ENCODE data around the gene CDRT15.

The CDRT15 gene

DNA sequence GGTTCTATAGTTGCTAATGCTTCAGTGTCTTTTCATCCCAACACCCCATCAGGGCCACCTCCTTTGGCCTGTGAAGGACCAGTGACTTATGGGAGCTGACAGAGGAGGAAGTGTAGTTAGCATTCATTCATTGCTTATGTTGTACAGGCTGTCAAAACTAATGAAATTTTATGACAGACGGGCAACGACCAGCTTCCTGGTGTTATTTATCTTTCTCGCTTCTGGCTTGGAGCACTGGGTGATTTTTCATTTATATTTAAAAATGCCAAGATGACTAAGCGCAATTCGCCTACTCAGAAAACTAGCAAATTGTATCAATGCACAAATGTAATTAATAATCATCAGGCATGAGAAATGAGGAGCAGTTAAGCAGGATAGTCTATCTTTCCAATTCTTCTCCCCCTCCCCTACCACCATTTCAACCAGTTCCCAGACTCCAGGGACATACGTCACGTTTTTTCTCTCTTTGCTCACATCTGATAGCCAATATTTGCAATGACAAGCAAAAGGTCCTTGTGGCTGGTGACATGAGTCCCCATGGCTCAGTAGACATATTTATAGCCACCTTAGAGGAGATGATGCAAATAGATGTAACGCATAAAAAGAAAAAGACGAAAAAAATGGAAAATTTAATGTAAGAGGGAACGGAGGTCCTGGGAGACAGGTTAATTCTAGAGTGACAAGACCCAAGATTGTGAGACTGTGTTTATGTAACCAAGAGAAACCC, 11.2 kb downstream of the CDRT15 start:
- H3K4me3 ChIP-seq (replicated peaks; ENCODE audit: low read depth, low read length) = no peak overlapping the region
- TF ChIP-seq CTCF (IDR thresholded peaks at IDR 0.05; ENCODE audit: low read depth, low read length, missing control alignments) = no peak
- no peak for DNase-seq (ENCODE audit: extremely low read depth, low read depth)

DNA sequence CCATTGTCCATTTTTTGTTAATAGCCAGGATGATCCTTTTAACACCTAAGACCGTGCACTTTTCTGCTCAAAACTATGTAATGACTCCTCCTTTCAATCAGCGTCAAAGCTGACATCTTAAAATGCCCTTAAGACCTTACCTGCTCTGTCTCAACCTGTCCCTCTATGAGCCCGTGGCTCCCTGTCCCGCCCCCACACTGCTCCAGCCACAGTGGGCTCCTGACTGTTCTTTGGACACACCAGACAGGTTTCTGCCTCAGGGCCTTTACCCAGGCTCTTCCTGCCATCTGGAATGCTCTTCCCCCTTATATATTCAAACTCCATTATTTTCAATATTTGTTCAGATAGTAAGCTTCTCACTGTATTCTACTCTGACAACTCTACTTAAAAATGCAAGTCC, 14.1 kb downstream of the CDRT15 start:
- no peak overlapping the region for H3K4me3 ChIP-seq (replicated peaks; ENCODE audit: low read depth, low read length)
- no peak for DNase-seq (ENCODE audit: extremely low read depth, low read depth)
- no peak for TF ChIP-seq CTCF (IDR thresholded peaks at IDR 0.05; ENCODE audit: low read depth, low read length, missing control alignments)

DNA sequence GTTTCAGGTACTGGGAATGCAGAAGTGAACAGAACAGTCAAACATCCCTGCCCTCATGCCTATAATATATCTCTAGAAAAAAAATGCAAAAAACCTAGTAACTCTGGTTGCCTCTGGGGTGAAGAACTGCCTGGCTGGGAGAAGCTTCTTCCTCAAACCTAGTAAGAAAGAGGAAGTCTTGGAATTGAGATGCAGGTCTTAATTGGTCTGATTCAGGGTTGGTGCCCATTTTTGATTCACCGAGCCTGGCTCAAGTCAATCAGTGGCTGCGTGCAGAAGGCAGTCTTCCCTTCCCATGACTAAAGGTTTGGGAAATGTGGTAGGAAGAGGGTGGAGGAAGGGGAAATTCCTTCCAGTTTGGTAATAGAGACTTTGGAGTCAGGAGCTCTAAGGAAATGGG, 22.4 kb downstream of the CDRT15 start:
- no peak for TF ChIP-seq CTCF (IDR thresholded peaks at IDR 0.05; ENCODE audit: low read depth, low read length, missing control alignments)
- H3K4me3 ChIP-seq (replicated peaks; ENCODE audit: low read depth, low read length) = no peak overlapping the region
- no peak for DNase-seq (ENCODE audit: extremely low read depth, low read depth)

DNA sequence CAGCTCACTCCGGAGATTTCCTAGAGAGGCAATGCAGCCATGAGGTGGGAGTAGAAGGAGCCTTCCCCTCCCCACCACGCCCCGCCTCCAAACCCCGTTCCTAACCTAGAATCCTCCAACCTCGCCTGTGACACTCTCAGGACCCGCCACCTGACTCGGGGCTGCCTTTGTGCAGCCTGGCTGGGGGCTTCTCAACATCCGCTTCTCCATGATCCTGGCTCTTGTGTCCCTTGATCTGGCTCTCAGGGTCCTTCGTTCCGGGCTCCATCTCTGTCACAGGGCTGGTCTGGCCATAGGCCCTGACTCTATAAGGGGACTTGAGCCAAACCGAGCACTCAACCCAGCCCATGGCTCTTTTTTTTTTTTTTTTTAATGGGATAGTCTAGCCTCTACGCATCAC, 24.3 kb downstream of the CDRT15 start:
- no peak for DNase-seq (ENCODE audit: extremely low read depth, low read depth)
- no peak for TF ChIP-seq CTCF (IDR thresholded peaks at IDR 0.05; ENCODE audit: low read depth, low read length, missing control alignments)
- no peak overlapping the region for H3K4me3 ChIP-seq (replicated peaks; ENCODE audit: low read depth, low read length)

DNA sequence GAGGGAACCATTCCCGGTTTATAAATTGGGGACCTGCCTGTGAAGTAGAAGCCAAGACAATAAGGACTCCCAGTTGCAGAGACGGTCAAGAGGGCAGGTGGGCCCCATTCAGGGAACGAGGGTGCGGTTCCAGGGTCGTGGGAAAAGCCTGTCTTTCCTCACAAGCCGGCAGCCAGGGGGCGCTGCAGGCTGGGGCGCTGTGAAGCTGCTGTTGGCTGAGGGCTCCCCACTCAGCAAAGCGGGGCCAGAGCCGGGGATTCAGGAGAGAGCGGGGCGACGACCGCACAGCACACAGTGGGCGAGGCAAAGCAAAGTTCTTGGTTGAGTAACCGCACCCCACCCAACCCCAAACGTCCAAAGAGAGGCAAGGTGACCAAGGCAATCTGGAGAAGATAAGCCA, 24.9 kb downstream of the CDRT15 start:
- no peak overlapping the region for H3K4me3 ChIP-seq (replicated peaks; ENCODE audit: low read depth, low read length)
- peak; percentile 47 for TF ChIP-seq CTCF (IDR thresholded peaks at IDR 0.05; ENCODE audit: low read depth, low read length, missing control alignments)
- no peak for DNase-seq (ENCODE audit: extremely low read depth, low read depth)

DNA sequence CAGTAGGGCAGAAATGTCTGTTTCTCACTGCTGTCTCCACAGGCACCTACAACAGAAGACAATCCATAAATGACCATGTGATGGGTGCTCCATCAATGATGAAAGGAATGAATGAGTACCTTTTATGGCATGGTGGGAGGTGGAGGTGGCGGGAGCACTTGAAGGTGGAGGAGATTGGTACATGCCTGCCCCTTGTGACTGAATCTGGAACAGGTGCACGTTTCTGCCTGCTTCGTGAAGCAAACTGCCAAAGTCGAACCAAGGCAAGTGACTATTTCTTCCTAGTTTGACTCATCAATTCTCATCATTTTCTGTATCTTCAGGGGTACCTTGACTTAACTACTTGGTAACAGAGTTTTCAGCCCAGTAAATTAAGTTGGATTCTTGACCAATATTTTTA, 25.4 kb downstream of the CDRT15 start:
- no peak for DNase-seq (ENCODE audit: extremely low read depth, low read depth)
- no peak for TF ChIP-seq CTCF (IDR thresholded peaks at IDR 0.05; ENCODE audit: low read depth, low read length, missing control alignments)
- no peak overlapping the region for H3K4me3 ChIP-seq (replicated peaks; ENCODE audit: low read depth, low read length)

DNA sequence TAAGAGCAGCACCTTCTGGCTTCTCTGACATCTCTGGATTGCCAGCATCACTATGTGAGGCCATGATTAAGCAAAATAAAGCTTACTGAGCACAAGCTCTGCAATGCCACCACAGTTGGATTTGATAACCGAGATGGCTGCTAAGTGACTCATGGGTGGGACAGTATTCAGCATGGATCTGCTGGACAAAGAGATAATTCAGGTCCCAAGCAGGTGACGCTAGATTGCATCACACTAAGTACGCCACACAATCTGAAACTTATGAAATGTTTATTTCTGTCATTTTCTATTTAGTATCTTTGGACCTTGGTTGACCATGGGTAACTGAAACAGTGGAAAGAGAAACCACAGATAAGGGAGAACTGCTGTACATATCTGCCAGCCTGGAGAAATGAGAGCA, 27.4 kb downstream of the CDRT15 start:
- no peak for TF ChIP-seq CTCF (IDR thresholded peaks at IDR 0.05; ENCODE audit: low read depth, low read length, missing control alignments)
- DNase-seq (ENCODE audit: extremely low read depth, low read depth) = no peak
- H3K4me3 ChIP-seq (replicated peaks; ENCODE audit: low read depth, low read length) = no peak overlapping the region

Data from HFF-Myc (cell line).